HG03066 (cell line): Measurements from ENCODE around the gene BIN1.

Experiments used
- ATAC-seq: cut with Tn5 transposase; IDR thresholded peaks from one replicate; pipeline ENCODE4 v1.9.1; 2021; ENCODE audit warnings: low read depth; ENCODE audit not compliant: unreplicated experiment

BIN1 gene

GRCh38 chr2:127008265-127009015, 98.5 kb downstream of the BIN1 start:
- no peak for ATAC-seq

GRCh38 chr2:127007652-127008051, 99.3 kb downstream of the BIN1 start:
- ATAC-seq = no peak

DNA sequence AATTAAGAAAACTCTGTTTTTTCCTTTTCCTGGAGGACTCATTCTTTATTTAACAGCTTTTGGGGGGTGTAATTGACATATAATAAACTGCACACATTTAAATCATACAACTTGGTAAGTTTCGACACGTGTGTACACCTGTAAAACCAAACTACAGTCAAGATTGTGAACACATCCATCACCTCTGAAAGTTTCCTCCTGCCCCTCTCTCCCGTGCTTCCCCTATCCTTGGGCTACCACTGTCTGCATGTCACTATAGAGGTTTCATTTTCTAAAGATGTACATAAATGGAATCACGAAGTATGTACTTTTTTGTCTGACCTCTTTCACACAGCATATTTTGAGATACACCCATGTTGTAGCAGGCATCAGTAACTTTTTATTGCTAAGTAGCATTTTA, 100.0 kb downstream of the BIN1 start:
- ATAC-seq = no peak

- ATAC-seq = no peak
Observed at GRCh38 chr2:127004893-127005600, 101.9 kb downstream of the BIN1 start.

- no peak for ATAC-seq
Observed at GRCh38 chr2:127003070-127003800, 103.7 kb downstream of the BIN1 start.

- ATAC-seq = no peak
Observed at GRCh38 chr2:127001751-127002150, 105.2 kb downstream of the BIN1 start.

GRCh38 chr2:127000937-127001336, 106.0 kb downstream of the BIN1 start:
- no peak for ATAC-seq

DNA sequence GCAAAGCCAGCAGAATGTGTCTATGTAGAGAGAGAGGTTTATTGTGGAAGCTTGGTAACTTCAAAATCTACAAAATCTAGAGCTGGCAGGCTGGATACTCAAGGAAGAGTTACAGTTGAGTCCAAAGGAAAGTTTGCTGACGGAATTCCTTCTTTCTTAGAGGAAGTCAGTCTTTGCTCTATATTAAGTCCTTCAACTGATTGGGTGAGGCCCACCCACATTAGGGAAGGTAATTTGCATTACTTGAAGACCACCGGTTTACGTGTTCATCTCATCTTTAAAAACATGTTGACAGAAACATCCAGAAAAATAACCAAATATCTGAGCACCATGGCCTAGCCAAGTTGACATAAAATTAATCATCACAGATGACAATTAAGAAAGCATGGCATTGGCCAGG, 106.8 kb downstream of the BIN1 start:
- no peak for ATAC-seq

DNA sequence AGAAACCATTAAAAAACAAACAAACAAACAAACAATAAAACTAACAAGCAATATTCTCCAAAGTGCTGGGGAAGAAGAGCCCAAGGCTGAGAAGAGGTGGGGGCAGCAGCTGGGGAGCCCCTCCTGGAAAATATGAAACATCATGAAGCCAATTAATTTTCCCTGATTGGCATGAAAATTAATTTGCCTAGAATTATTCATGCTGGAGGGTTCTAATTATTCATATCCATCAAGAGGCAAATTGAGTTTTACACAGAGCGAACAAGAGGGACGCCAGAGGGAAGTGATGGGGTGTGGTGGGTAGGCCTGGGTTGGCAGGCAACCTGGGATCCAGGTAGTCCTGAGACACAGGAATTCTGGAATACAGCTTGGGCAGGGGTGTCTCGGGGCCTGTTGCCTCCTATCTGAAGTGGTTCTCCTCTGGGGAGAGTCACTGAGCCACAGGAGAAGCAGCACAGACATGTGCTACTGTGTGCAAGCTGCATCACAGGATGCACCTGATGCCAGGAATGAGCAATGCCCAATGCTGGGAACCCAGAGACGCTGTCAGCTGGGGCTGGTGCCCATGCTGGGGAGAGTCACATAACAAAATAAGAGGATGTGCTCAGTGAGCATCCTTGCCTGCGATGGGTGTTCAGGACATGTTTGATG, 107.7 kb downstream of the BIN1 start:
- no peak for ATAC-seq

DNA sequence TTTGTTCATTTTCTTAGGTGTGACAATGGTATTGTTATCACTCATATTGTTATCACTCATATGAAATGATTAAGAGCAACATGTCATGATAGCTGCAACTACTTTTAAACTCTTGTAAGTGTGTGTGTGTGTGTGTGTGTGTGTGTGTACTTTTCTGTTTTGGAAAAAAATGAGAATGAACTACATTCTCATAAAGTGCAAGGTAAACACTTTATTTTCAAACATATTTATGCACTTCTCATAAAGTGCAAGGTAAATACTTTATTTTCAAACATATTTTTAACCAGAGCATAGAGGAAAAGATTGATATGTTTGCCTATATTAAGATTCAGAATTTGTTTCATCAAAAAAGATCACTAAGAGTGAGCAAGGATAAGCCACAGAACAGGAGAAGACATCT, 108.5 kb downstream of the BIN1 start:
- ATAC-seq = no peak
